HG03175 (cell line): ENCODE results near the gene PLA2G15.

Source experiments
- ATAC-seq: cut with Tn5 transposase; IDR thresholded peaks from one replicate; pipeline ENCODE4 v1.9.1; 2021; ENCODE audit warnings: mild to moderate bottlenecking, moderate library complexity; ENCODE audit not compliant: unreplicated experiment

The PLA2G15 gene

GRCh38 chr16:68296291-68296690 is 51.1 kb downstream of the PLA2G15 start:
- ATAC-seq, result no peak

- no peak for ATAC-seq
Observed at GRCh38 chr16:68296693-68297092, 51.5 kb downstream of the PLA2G15 start.

GRCh38 chr16:68297908-68298307 is 52.7 kb downstream of the PLA2G15 start:
- no peak for ATAC-seq

GRCh38 chr16:68298312-68298711 is 53.1 kb downstream of the PLA2G15 start:
- no peak for ATAC-seq

DNA sequence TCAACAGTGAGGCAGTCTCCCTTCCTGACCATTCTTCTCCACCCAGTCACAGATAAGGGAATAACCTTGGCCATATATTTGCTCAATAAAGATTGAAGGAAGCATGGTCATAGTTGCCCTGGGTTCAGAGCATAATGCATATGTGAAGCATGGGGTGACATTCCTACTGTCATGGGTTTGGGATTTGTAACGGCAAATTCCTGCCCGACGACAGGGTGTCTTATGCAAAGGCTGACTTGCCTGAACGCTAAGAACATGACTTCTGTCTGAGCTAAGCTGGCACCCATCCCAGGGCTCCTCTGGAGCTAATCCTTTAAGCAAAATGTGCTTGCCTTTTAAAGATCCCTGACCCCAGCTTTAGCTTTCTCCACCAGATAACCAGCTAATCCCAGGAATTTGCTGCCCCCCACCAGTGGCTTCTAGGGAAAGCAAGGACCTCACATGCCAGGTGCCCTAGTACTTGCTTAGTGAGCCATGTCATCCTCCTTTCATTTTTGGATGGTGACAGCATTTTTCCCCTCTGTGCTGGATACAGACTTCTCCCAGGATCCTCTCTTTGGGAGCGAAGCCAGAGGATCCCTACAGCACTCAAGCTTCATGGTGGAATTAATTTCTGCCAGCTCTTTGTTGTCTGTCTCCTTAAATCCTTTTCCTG is 53.9 kb downstream of the PLA2G15 start:
- no peak for ATAC-seq

- no peak for ATAC-seq
Observed at GRCh38 chr16:68299571-68300453, 54.6 kb downstream of the PLA2G15 start.

GRCh38 chr16:68300734-68301459 is 55.7 kb downstream of the PLA2G15 start:
- ATAC-seq, result no peak

DNA sequence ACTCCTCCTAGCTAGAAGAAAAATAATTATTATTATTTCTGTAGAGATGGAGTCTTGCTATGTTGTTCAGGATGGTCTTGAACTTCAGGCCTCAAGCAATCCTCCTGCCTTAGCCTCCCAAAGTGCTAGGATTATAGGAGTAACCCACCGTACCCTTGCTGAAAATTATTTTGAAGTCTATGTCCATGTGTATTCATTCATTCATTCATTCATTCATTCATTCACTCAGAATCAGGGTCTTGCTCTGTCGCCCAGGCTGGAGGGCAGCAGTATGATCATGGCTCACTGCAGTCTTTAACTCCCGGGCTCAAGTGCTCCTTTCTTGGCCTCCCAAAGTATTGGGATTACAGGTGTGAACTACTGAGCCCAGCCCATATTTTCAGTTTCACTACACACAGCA is 61.5 kb downstream of the PLA2G15 start:
- ATAC-seq, result no peak

DNA sequence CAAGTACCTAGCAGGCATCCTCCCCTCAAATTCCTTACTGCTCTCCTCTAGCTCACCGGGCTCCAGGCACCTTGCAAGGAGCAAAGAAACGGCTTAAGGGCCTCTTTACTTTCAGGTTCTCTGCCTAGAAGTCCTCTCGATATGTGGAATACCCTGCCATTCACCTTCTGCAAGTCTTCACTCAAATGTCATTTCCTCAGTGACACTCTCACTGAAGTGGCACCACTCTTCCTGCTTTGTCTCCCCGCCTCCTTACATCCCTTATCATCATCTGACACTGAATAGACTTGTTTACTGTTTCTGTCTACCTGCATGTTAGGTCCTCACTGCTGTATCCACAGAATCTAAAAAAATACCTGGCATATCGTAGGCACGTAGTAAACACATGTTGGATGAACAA is 64.6 kb downstream of the PLA2G15 start:
- no peak for ATAC-seq

DNA sequence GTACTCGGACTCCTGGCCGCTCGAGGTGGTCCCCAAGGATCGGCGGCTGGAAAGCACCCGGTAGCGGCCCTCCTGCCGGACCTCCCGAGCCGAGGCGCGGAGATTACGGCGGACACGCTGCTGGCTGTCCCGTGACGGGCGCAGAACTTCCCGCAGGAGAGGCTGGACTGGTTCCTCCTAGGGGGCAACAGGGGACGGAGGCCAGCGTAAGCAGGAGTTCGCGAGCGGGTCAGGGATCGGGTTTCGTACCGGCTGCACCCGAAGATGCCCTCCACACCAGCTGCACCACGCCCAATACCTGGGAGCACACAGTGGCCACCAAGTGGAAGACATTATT is 65.2 kb downstream of the PLA2G15 start:
- ATAC-seq, result peak; percentile 21
